B cell (primary cell): ENCODE data around the gene DGKB. TPM values are rescaled to one million over a fixed set of nuclear protein-coding genes. Genes with fewer than 3 reads are reported as not detected.

Experiments used
- ATAC-seq: fragments of 200-7000 bp; cut with Tn5 transposase; one replicate; pipeline ENCODE4 v1.10.0; 2021; ENCODE audit warnings: low read depth, mild to moderate bottlenecking, moderate number of reproducible peaks, moderate library complexity
- CTCF ChIA-PET: fragments of 350-600 bp; sonication (Branson Sonifier 250); formaldehyde crosslinking; loops from one replicate; lab custom pipeline; 2021; ENCODE audit warnings: antibody characterized with exemption, inconsistent platforms; lab: Charles Lee
- POLR2A ChIA-PET: fragments of 350-600 bp; sonication (Branson Sonifier 250); formaldehyde crosslinking; loops from one replicate; lab custom pipeline; 2021; ENCODE audit warnings: antibody characterized with exemption; lab: Charles Lee
- DNase-seq: peaks from one replicate; pipeline ENCODE4 v3.0.0; 2013
- H2AFZ ChIP-seq: 2 replicates; pipeline ENCODE4 v1.6.1; 2012; ENCODE audit warnings: mild to moderate bottlenecking, low read depth, low read length; ENCODE audit not compliant: insufficient read depth, poor library complexity, severe bottlenecking
- H3K27ac ChIP-seq, 2 donors: 1 replicate in 1 of 2; 2 replicates in 1 of 2; pipeline ENCODE4 v1.5.1; 2012 to 2013; ENCODE audit warnings: low read length in 2 of 2, mild to moderate bottlenecking in 2 of 2, moderate library complexity in 1 of 2
- H3K27me3 ChIP-seq, 4 experiments: fragments of 200-600 bp in 1 of 4; sonication (generic) in 1 of 4; replicated peaks in 1 of 4; 1 replicate in 2 of 4; 2 replicates in 2 of 4; pipeline versions ENCODE4 v1.6.1 to v1.7.0; 2013 to 2016; ENCODE audit warnings: low read length in 3 of 4, mild to moderate bottlenecking in 2 of 4, mixed read lengths in 1 of 4, moderate library complexity in 1 of 4; ENCODE audit not compliant: insufficient read depth in 4 of 4, control insufficient read depth in 3 of 4; ENCODE audit errors: control extremely low read depth in 1 of 4
- H3K36me3 ChIP-seq, 2 experiments: replicated peaks in 1 of 2; 1 replicate in 1 of 2; 2 replicates in 1 of 2; pipeline versions ENCODE4 v1.6.1 to v1.7.1; 2013; ENCODE audit warnings: low read length in 1 of 2; ENCODE audit not compliant: insufficient read depth in 2 of 2, control insufficient read depth in 1 of 2; ENCODE audit errors: control extremely low read depth in 1 of 2, extremely low read depth in 1 of 2
- H3K4me1 ChIP-seq, 2 donors: fragments of 200-600 bp in 1 of 2; sonication (generic) in 1 of 2; 1 replicate in 1 of 2; 2 replicates in 1 of 2; pipeline versions ENCODE4 v1.5.1 to v1.6.1; 2013 to 2017; ENCODE audit warnings: low read length in 2 of 2; ENCODE audit not compliant: control insufficient read depth in 2 of 2, insufficient read depth in 2 of 2
- H3K4me2 ChIP-seq: replicated peaks from 2 replicates; pipeline ENCODE3; 2012; ENCODE audit warnings: mild to moderate bottlenecking, low read depth, low read length; ENCODE audit not compliant: poor library complexity, severe bottlenecking
- H3K4me3 ChIP-seq, 5 experiments: fragments of 200-600 bp in 1 of 5; sonication (generic) in 1 of 5; 1 replicate in 3 of 5; 2 replicates in 2 of 5; pipeline versions ENCODE4 v1.5.1 to v1.7.0; 2011 to 2016; ENCODE audit warnings: low read length in 4 of 5, mild to moderate bottlenecking in 4 of 5, low read depth in 2 of 5, control low read depth in 1 of 5, moderate library complexity in 1 of 5; ENCODE audit not compliant: insufficient read depth in 1 of 5; ENCODE audit errors: control extremely low read depth in 1 of 5, extremely low read depth in 1 of 5
- H3K79me2 ChIP-seq: fragments of 200-600 bp; sonication (generic); one replicate; pipeline ENCODE4 v1.6.0; 2016; ENCODE audit warnings: low read length; ENCODE audit not compliant: control insufficient read depth, insufficient read depth
- H3K9ac ChIP-seq: fragments of 200-600 bp; sonication (generic); 2 replicates; pipeline ENCODE4 v1.6.1; 2017; ENCODE audit warnings: mild to moderate bottlenecking, low read length, moderate library complexity
- H3K9me3 ChIP-seq, 3 donors: one replicate each; pipeline versions ENCODE4 v1.6.1 to v1.7.1; 2013; ENCODE audit warnings: low read length in 2 of 3; ENCODE audit not compliant: control insufficient read depth in 2 of 3, insufficient read depth in 1 of 3; ENCODE audit errors: control extremely low read depth in 1 of 3
- H4K20me1 ChIP-seq: 2 replicates; pipeline ENCODE4 v1.6.0; 2012; ENCODE audit warnings: mild to moderate bottlenecking, low read length; ENCODE audit not compliant: insufficient read depth, control insufficient read depth, poor library complexity, severe bottlenecking
- H3K27ac Mint-ChIP-seq: one replicate; pipeline ENCODE4 v1.8.0; 2021; ENCODE audit warnings: mixed read lengths
- H3K27me3 Mint-ChIP-seq: one replicate; pipeline ENCODE4 v1.8.0; 2021; ENCODE audit warnings: mixed read lengths
- H3K4me1 Mint-ChIP-seq: one replicate; pipeline ENCODE4 v1.8.0; 2021; ENCODE audit warnings: mixed read lengths
- H3K4me3 Mint-ChIP-seq: one replicate; pipeline ENCODE4 v1.8.0; 2021; ENCODE audit warnings: mixed read lengths
- H3K9me3 Mint-ChIP-seq: one replicate; pipeline ENCODE4 v1.8.0; 2022; ENCODE audit warnings: mixed read lengths; ENCODE audit not compliant: insufficient read depth
- EZH2 ChIP-seq: IDR thresholded peaks from 2 replicates; pipeline ENCODE4 v1.6.1; 2012; ENCODE audit warnings: borderline replicate concordance, low read depth, mild to moderate bottlenecking, moderate library complexity, low read length; ENCODE audit not compliant: insufficient read depth, poor library complexity, severe bottlenecking
- WGBS: methylation state at CpG from one replicate; pipeline ENCODE4 v1.1.5; 2013; ENCODE audit warnings: missing lambda C conversion rate; ENCODE audit not compliant: insufficient coverage; 5-methylcytosine and 5-hydroxymethylcytosine counted together
- intact Hi-C: fragments of 100-400 bp; cut with micrococcal nuclease; formaldehyde crosslinking; loops from one replicate; pipeline ENCODE4 v1.10.0; 2022
- polyA plus RNA-seq: library from polyadenylated mRNA; depleted of rRNA; stranded (reverse); fragments of >200 nt; gene quantifications from 2 replicates; pipeline ENCODE4 v1.2.3, GENCODE V29; 2012
- total RNA-seq, 2 donors: library from RNA; stranded (reverse); fragments of 120-200 nt in 1 of 2; gene quantifications; 1 replicate in 1 of 2; 2 replicates in 1 of 2; pipeline versions ENCODE4 v1.2.3 to v1.2.4, GENCODE V29; 2013 to 2022
- TF ChIP-seq, protein P1 (sequence below): fragments of 200-600 bp; IDR thresholded peaks from one replicate; pipeline ENCODE4 v1.8.0; 2022; ENCODE audit warnings: antibody characterized with exemption, mild to moderate bottlenecking

Gene DGKB
- total and polyA plus RNA-seq, 2 donors (not counting 1 experiment from before 2014, with no cell fraction given) = not detected

DNA sequence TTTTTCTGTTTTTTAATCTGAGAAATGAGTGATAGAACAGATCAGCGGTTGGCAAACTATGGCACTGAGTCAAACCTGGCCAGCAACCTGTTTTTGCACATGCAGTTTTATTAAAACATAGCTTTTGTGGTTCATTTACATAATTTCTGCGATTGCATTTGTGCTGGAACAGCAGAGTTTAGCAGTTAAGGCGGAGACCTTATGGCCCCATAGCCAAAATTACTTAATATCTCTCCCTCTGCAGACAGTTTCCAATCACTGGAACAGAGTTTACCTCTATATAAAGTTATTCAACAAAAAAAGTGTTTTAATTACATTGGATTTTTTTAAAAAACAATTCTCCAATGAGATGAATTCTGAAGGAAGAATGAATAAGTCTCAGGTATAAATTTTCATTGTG lies 212.1 kb downstream of the DGKB start:
- ChIA-PET CTCF (interaction anchor here (0.9 to 3.7 kb wide), 4 partner anchors 10 to 1410 kb away, joined by 3 to 22 read pairs (median 14); no protein-coding TSS in a partner anchor), POLR2A (no interaction called here)
- no peak for TF ChIP-seq EZH2
- TF ChIP-seq, protein P1, sequence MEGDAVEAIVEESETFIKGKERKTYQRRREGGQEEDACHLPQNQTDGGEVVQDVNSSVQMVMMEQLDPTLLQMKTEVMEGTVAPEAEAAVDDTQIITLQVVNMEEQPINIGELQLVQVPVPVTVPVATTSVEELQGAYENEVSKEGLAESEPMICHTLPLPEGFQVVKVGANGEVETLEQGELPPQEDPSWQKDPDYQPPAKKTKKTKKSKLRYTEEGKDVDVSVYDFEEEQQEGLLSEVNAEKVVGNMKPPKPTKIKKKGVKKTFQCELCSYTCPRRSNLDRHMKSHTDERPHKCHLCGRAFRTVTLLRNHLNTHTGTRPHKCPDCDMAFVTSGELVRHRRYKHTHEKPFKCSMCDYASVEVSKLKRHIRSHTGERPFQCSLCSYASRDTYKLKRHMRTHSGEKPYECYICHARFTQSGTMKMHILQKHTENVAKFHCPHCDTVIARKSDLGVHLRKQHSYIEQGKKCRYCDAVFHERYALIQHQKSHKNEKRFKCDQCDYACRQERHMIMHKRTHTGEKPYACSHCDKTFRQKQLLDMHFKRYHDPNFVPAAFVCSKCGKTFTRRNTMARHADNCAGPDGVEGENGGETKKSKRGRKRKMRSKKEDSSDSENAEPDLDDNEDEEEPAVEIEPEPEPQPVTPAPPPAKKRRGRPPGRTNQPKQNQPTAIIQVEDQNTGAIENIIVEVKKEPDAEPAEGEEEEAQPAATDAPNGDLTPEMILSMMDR = no peak
- DNase-seq (no peak), ATAC-seq (no peak)
- Histone ChIP-seq H4K20me1 (no peaks in the 10 kb centered on the region), H3K79me2 (no peaks in the 10 kb centered on the region), H3K36me3 (no peaks in the 10 kb centered on the region), H3K4me1 (no peaks in the 10 kb centered on the region), H2AFZ (no peak overlapping the region), H3K27ac (no peak overlapping the region), H3K27me3 (no peaks in the 10 kb centered on the region), H3K4me2 (no peak overlapping the region), H3K4me3 (no peak overlapping the region), H3K9me3 (no peaks in the 10 kb centered on the region), H3K9ac (no peak overlapping the region)
- Mint-ChIP-seq H3K9me3 (no peaks in the 10 kb centered on the region), H3K27ac (no peak overlapping the region), H3K4me3 (no peak overlapping the region), H3K27me3 (no peaks in the 10 kb centered on the region), H3K4me1 (peaks cover 2% of the 10 kb centered on the region)
- intact Hi-C loops = no loop called here
- 78% methylated on average over 1 of the region's 3 CpGs for WGBS

DNA sequence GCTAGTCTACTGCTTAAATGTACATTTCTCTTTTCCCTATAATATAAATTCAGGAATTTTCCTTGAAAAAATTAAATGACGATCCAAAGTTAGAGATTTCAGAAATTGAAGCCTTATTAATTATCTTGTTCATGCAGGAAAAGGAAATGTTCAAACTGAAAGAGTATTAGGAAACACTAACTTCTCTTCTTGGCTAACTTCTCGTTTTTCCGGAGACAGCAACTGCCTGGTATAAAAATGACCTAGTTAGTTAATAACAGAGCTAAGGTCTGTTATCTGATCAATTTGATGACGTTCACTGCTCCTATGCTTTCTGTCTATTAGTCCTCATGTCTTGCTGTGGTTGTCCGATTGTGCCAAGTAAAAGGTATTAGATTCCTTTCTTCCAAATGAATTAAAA lies 212.5 kb downstream of the DGKB start:
- no peak overlapping the region for H2AFZ ChIP-seq

More for the DNA sequence above, 212.5 kb downstream of the DGKB start:
- Mint-ChIP-seq H3K4me3 (no peak overlapping the region), H3K27ac (no peak overlapping the region), H3K4me1 (peaks cover 2% of the 10 kb centered on the region), H3K9me3 (no peaks in the 10 kb centered on the region), H3K27me3 (no peaks in the 10 kb centered on the region)
- Histone ChIP-seq H4K20me1 (no peaks in the 10 kb centered on the region), H3K9ac (no peak overlapping the region), H3K9me3 (no peaks in the 10 kb centered on the region), H3K27ac (no peak overlapping the region), H3K36me3 (no peaks in the 10 kb centered on the region), H3K4me3 (no peak overlapping the region), H3K27me3 (no peaks in the 10 kb centered on the region), H3K4me1 (no peaks in the 10 kb centered on the region), H3K79me2 (no peaks in the 10 kb centered on the region), H3K4me2 (no peak overlapping the region)
- DNase-seq (no peak), ATAC-seq (no peak)
- POLR2A ChIA-PET = no interaction called here
- no peak for TF ChIP-seq EZH2
- TF ChIP-seq, protein P1 = no peak
- CTCF ChIA-PET = interaction anchor here (3.7 kb wide), 1 partner anchor 9 kb away, joined by 22 read pairs; no protein-coding TSS in a partner anchor
- no CpG with 5 or more reads among the region's 5 CpGs for WGBS
- intact Hi-C loops = no loop called here
